ENCODE results near the gene PEX7. TPM values are rescaled to one million over a fixed set of nuclear protein-coding genes. Genes with fewer than 3 reads are reported as not detected.
"Not testable (repeated sequence)": the region's sequence is repeated elsewhere in the genome, so short reads cannot be mapped to it uniquely, and the experiment has no call there.

PEX7 gene
- total RNA-seq, 1 donor from 2014 or later: 6.7 TPM

DNA sequence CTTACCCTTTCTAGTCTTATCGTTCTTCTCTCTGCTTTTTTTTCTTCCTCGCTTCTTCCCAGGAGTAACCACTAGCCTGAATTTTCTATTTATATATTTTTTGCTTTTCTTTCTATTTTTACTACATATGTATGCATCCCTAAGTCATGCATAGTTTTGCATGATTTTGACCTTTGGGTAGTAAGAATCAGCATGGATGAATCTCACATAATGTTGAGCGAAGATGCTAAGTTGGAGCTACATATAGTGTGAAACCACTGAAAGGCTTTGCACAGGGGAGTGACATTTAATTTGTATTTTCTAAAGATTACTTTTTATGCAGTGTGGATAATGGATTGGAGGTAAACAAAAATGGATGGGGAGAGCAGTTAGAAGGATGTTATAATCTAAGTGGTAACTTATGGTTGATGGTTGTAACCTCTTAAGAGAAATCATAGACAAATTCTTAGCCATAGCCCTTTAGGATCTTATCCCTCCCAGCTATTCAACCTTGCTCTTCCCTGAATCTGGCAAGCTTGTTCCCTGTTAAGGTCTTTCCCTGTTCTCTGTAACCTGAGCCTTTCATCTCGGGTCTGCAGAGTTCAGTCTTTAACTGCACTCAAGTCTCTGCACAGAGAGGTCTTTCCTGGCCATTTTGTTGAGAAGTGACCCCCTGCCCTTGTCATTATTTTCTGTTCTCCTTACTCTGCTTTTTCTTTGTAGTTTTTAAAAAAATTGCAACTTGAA is 18.0 kb downstream of the PEX7 start:
- DNase-seq (ENCODE audit: low spot score): no peak

DNA sequence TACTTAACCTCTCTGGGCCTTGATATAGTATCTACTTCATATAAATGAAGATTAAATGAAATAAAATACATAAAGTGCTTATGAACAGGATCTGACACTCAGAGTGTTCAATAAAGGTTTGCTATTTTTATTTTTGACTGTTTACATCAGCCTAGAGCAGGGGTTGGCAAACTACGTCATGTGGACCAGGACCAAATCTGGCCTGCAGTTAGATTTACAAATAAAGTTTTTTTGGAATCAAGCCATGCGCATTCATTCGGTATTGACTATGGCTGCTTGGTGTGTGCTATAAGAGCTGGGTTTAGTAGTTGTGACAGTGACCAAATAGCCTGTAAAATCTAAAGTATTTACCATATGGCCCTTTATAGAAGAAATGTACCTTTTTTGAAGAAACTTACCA is 20.8 kb downstream of the PEX7 start:
- DNase-seq (ENCODE audit: low spot score): no peak

DNA sequence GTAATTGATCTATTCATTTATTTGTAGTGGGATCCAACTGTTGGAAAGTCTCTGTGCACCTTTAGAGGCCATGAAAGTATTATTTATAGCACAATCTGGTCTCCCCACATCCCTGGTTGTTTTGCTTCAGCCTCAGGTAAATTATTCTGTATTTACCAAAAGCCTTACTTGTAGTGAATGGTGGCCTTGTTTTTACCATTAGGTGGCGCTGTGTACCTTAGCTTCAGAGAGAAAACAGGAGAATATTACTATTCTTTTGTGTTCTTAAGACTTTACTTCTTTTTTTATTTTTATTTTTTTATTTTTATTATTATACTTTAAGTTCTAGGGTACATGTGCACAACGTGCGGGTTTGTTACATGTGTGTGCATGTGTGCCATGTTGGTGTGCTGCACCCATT is 23.7 kb downstream of the PEX7 start:
- DNase-seq (ENCODE audit: low spot score): peak; percentile 11

DNA sequence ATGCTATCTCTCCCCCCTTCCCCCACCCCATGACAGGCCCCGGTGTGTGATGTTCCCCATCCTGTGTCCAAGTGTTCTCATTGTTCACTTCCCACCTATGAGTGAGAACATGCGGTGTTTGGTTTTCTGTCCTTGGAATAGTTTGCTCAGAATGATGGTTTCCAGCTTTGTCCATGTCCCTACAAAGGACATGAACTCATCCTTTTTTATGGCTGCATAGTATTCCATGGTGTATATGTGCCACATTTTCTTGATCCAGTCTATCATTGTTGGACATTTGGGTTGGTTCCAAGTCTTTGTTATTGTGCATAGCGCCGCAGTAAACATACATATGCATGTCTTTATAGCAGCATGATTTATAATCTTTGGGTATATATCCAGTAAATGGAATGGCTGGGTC is 24.1 kb downstream of the PEX7 start:
- DNase-seq (ENCODE audit: low spot score): not testable (repeated sequence)

DNA sequence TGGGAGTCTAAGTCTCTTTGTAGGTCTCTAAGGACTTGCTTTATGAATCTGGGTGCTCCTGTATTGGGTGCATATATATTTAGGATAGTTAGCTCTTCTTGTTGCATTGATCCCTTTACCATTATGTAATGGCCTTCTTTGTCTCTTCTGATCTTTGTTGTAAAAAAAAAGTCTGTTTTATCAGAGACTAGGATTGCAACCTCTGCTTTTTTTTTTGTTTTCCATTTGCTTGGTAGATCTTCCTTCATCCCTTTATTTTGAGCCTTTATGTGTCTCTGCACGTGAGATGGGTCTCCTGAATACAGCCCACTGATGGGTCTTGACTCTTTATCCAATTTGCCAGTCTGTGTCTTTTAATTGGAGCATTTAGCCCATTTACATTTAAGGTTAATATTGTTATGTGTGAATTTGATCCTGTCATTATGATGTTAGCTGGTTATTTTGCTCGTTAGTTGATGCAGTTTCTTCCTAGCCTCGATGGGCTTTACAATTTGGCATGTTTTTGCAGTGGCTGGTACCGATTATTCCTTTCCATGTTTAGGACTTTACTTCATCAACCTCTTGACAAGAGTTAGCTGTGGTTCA is 27.7 kb downstream of the PEX7 start:
- DNase-seq (ENCODE audit: low spot score): not testable (repeated sequence)

DNA sequence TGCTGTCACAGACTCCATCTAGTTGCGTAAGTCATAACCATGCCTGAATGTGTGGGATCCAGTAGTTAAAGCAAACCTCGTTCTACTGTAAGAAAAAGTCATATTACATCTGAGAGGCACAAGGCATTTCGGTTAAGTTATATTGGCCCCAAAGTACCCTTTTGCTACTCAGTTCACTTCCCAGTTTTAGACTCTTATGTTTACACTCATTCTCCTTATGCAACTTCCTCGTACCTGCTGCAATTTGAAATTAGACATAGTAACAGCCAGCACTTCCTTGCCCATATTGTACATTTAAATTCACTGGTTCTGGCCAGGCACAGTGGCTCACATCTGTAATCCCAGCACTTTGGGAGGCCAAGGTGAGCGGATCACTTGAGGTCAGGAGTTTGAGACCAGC is 37.0 kb downstream of the PEX7 start:
- DNase-seq (ENCODE audit: low spot score): no peak

DNA sequence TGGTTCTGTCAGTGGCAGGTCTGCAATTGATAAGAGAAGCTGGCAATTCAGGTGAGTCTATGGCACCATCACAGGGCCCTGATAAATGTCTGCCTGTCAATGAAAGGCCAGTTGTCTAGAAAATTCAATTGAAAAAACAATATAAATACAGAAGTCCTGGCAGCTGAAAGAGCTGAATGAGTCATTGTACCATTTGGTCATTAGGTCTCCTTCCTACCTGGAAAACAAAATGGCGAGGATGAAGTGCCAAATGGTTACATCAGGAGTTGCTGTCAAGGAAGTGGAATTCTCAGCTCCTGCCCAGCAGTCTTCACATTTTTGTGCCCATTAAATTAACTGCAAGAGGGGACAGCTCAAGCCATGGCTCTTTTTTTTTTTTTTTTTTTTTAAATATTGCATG is 37.7 kb downstream of the PEX7 start:
- no peak for DNase-seq (ENCODE audit: low spot score)

DNA sequence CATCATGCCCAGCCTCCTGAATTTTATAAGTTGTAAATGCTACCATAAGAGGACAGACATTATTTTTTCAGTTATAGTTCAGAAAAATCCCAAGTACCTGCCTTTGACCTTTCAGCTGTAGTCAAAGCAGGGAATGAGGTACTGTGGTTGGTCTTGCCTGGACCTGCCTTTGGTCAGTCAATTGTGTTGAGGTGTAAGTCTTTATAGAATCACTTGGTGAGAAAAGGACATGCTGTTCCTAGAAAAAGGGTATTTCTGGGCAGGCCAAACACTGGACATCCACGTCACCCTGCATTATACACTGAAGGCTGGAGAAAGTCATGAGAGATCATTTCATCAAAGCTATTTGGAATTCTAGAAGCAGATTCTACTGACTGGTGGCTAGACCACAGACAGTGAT is 40.3 kb downstream of the PEX7 start:
- no peak for DNase-seq (ENCODE audit: low spot score)

DNA sequence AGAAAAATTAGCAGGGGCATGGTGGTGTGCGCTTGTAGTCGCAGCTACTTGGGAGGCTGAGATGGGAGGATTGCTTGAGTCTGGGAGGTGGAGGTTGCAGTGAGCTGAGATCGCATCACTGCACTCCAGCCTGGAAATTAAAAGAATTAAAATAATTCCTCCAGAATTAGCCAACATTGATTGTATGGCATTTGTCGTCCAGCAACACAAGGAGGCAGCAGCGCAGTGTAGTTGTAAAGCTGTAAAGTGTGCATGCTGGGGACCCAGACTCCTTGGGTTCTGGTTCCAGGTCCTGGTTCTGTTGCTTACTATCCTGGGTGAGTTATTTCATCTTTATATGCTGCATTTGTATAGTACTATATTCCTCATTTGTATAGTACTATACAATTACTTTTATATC is 41.4 kb downstream of the PEX7 start:
- no peak for DNase-seq (ENCODE audit: low spot score)

DNA sequence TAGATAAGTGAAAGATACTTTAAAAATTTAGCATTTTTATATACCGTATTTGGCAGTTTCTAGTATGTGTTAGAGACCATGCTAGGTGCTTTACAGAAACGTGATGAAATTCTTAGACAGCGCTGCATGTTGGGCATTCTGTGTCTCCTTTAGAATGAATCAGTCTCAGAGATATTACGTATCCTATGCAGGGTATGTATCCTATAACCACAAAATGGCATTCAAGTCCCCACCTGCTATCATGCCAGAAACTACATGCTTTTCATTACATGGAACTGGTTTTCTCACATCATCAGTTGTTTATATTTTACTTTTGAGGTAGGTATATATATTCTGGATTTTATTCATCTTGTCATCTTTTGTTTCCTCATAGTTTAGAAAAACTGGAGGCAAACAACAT is 42.3 kb downstream of the PEX7 start:
- no peak for DNase-seq (ENCODE audit: low spot score)

DNA sequence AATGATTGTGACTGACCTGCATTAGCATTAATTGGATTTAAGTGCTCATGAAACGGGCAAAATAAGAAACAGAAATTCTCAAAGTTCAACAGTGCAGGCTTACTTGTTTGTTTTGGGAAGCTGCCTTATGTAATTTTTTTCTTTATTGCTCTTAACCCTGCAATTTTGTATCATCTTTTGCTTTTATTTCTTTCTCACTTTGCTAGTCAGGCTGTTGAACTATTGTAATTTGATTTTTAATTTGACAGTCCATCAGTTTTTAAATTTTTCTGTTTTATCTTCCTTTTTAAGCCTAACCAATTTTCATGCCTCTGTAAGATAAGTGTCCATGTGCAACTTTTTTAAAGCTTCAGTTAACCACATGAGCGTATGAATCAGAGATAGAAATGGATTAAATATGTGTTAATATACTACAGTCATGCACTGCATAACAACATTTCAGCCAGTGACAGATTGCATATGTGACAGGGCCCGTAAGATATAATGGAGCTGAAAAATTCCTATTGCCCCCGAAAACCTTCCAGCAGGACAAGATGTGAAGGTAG is 44.6 kb downstream of the PEX7 start:
- no peak for DNase-seq (ENCODE audit: low spot score)

DNA sequence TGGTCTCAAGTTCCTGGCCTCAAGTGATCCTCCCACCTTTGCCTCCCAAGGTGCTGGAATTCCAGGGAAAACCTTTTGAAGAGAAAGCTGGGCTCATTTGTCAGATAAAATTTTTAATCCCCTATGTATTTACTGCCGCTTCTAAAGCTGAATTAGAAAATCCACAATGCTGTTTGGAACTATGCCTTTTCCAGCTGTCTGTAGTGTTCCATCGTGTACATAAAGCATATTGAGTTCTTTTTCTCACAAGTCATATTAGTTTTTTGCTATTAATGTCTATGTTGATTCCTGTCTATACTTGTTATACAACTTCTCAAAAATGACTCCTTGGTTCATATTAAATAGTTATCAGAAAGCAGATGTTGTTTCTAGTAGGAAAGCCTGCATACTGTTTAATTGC is 47.1 kb downstream of the PEX7 start:
- no peak for DNase-seq (ENCODE audit: low spot score)

DNA sequence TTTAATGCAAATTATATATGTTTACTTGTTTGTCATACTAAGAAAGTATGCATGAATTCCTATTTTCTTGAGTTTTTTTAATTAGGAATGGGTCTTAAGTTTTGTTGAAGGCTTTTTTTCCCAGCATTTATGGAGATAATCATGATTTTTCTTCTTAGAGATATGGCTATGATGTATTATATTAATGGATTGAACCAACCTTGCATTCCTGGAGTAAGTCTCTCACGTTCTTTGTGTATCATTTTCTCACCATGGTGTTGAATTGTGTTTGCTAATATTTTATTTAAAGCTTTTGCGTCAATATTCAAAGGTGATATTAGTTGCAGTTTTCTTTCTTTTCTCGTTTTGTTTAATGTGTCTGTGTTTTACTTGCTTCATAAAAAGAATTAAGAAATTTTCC is 51.4 kb downstream of the PEX7 start:
- no peak for DNase-seq (ENCODE audit: low spot score)

DNA sequence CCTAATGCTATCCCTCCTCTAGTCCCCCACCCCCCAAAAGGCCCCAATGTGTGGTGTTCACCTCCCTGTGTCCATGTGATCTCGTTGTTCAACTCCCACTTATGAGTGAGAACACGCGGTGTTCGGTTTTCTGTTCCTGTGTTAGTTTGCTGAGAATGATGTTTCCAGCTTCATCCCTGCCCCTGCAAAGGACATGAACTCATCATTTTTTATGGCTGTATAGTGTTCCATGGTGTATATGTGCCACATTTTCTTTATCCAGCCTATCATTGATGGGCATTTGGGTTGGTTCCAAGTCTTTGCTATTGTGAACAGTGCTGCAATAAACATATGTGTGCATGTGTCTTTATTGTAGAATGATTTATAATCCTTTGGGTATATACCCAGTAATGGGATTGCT is 54.1 kb downstream of the PEX7 start:
- DNase-seq (ENCODE audit: low spot score): not testable (repeated sequence)

DNA sequence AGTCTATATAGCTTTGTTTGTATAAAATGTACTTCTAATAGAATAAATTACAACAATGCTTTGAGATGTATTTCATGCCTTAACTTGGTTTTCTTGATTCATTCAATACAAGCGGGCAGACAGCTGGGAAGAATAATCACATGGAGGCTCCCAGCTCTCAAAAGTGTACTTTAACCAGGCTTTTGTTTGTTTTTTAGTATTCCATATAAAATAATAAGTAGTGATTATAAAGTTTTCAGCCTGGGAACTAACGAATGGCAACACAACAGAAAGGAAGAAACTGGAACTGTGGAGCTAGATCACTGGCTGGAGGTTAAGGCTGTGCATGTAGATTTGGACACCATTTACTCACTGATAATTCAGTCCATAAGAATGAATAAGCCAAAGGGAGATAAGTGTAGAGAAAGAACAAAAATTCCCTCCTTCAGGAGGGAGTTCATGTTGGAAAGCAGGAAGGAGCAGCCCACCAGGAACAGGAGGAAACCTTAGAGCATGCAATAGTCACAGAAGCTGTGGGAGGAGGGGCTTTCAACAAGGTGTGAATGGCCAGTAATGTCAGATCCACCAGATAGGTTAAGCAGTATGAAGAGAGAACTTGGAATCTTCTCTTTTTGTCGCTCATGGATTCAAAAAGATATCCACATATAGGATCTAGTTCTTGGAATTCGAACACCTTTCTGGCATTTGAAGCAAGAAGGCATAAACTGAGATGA is 58.5 kb downstream of the PEX7 start:
- no peak for DNase-seq (ENCODE audit: low spot score)

DNA sequence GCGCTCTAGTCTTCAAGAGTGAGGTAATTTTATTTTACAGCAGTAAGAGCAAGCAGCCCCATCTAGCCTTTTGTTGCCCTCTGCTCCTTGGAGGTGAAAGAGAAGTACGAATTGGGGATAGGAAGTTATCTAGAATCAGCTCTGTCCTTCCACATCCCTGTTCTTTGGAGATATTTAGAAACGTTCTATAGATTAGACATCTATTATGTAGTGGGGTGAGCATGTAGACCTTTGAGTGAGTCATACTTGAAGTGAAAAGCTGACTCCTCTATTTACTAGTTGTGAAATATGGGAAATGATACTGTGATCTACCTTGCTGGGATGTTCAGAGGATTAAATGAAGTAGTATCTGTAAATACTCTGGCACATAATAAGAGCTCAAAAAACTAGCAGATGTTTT is 63.7 kb downstream of the PEX7 start:
- DNase-seq (ENCODE audit: low spot score): no peak

DNA sequence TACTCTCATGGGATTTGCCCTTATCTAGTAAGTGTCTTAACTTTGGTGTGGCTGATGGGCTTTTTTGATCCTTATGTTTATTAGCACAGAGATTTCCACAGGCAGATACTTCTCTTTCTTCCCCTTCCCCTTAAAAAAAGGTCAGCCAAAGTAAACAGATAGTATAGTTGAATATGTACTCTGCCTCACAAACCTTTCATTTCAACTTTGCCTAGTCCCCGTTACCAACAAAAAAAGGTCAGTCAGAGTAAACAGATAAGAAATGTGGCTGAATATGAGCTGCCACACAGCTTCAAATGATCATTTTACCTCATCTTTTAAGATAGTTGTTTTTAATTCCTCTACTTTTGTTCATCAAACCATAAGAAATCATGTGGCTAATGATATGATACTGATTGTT is 65.6 kb downstream of the PEX7 start:
- no peak for DNase-seq (ENCODE audit: low spot score)

DNA sequence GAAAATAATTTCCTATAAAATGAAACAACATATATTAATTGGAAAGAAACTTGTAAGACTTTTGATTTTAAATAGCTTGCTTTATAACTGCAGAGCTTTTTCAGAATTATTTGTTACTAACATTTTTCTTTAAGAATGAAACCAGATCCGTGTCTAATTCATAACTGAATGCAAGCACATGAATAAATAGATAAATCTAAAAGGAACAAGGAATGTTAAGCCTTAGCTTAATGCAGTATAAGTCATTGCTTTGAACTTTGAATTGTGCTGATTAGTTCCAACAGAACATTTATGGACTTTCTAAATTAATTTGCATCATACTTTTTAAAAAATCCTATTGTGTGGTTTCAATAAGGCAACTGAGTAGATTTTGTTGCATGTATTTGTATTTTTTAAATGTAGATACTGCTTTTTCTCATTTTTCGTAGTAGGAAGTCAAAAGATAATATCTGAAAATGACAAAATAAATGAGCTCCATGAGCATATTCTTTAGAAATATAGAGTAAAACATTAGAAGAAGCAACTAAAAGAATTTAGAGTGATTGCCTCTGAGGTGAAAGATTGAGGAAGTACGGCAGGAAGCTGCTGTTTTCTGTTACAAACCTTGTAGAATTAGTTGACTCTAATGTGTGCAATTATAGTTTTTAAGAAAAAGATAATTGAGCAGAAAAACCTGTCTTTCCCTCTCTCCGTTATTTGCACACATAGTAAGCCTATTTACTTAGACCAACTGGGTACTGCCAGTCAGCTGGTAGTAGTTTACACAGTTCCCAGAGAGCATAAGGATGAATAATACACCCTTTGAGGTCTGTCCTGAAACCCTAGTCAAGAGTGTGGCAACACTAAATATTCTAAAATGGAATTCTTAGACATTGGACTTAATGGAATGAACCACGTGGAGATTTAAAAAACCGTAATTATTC is 67.1 kb downstream of the PEX7 start:
- no peak for DNase-seq (ENCODE audit: low spot score)

DNA sequence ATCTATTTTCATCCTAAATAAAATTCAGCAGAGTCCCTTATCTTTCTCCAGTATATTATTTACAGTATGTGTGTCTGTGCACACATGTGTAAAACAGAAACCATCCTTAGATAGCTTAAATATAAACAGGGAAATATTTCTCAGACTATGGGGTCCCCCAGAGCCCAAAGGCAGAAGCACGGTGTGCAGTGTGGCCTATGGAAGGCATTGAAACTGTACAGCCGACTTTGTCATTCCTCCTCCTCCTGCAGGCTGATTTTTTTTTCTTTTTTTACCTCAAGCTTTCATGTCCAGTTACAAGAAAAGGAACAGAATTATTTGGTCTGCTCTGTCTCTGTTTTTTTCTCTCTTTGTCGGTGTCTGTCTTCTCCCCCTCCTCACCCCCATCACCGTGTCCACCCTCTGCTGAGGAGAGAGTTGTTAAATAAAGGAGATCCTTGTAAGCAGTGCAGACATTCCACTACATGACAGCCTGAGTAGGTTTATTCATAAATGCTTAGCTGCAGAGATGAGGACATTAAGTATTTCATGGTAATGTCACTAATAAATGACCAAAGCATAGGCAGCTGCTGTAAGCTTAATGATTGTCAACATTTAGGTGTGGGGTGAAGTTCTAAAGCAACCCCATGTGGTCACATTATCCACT is 67.9 kb downstream of the PEX7 start:
- no peak for DNase-seq (ENCODE audit: low spot score)

DNA sequence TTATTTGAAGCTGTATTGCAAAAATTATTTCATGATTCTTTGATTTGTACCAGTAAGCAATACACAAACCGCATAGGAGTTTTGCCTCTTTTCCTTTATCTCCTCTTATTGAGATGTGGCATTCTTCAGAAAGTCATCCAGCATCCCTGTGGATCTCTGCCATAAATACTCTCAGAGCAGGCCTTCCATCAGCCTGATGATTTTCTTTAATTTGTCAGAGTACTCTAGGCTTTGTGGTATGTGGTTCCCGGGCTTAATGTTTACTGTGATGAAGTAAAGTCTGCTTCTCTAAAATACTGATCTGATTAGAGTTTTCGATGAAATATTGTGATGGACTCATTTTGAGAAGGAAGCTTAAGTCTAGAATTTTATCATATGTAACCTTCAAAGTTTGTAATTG is 68.6 kb downstream of the PEX7 start:
- DNase-seq (ENCODE audit: low spot score): no peak

DNA sequence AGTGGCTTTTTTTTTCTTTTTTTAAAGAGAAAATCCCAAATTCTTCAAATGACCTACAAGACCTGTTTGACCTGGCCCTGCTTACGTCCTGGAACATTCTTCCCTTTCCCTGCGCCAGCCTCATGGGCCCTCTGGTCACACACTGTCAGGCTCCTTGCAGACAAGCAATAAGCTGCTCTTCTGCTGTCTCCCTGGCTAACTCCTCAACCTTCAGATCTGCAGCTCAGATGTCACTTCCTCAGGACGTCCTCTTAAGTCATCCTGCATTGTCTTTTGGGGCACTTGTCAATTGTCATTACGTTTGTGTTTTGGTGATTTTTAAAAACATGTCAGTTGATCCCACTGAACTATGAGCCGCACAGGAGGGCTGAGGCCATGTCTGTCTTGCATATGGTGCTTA is 70.8 kb downstream of the PEX7 start:
- no peak for DNase-seq (ENCODE audit: low spot score)

Measured in umbilical cord (tissue), 2 donors.